Endothelial cell of umbilical vein (primary cell): ENCODE measurements around the gene ADARB2. TPM values are rescaled to one million over a fixed set of nuclear protein-coding genes. Genes with fewer than 3 reads are reported as not detected.

Experiments used
- BruUV-seq: library from RNA; stranded (reverse); fragments of 400-500 nt; replicated peaks from 2 replicates; lab custom pipeline; 2021; lab: Mats Ljungman, UMichigan
- CTCF ChIA-PET: fragments of 300-600, 350-600 bp; sonication (Branson Sonifier 250); formaldehyde crosslinking; loops from one replicate; lab custom pipeline; 2021; ENCODE audit warnings: antibody characterized with exemption, inconsistent platforms; lab: Charles Lee
- POLR2A ChIA-PET: fragments of 300-600, 350-600 bp; sonication (Branson Sonifier 250); formaldehyde crosslinking; loops from one replicate; lab custom pipeline; 2021; ENCODE audit warnings: antibody characterized with exemption, inconsistent platforms; lab: Charles Lee
- DNase-seq: peaks from one replicate; pipeline ENCODE4 v3.0.0-alpha.2; 2011; ENCODE audit warnings: low read depth, low spot score
- FAIRE-seq: peaks from 2 replicates; lab custom pipeline; 2011; peaks lifted over from hg19 to GRCh38; lab: Jason Lieb, UNC
- H2AFZ ChIP-seq: 2 replicates; pipeline ENCODE4 v1.6.0; 2012; ENCODE audit warnings: low read depth, low read length, control low read depth, inconsistent platforms
- H3K27ac ChIP-seq: 2 replicates; pipeline ENCODE4 v1.5.1; 2011; ENCODE audit warnings: low read depth, mild to moderate bottlenecking, control low read depth, low read length, moderate library complexity; ENCODE audit not compliant: insufficient read depth
- H3K27me3 ChIP-seq, 2 experiments: 2 replicates each; pipeline versions ENCODE4 v1.6.0 to v1.6.1; 2011; ENCODE audit warnings: low read length in 2 of 2, mixed read lengths in 1 of 2; ENCODE audit not compliant: control insufficient read depth in 2 of 2, insufficient read depth in 2 of 2
- H3K36me3 ChIP-seq, 2 experiments: 2 replicates in 1 of 2; 3 replicates in 1 of 2; pipeline ENCODE4 v1.5.1; 2011; ENCODE audit warnings: low read length in 2 of 2, mild to moderate bottlenecking in 1 of 2, moderate library complexity in 1 of 2; ENCODE audit not compliant: control insufficient read depth in 2 of 2, insufficient read depth in 2 of 2; ENCODE audit errors: extremely low read depth in 1 of 2
- H3K4me1 ChIP-seq: 3 replicates; pipeline ENCODE4 v1.5.1; 2011; ENCODE audit warnings: mild to moderate bottlenecking, low read length; ENCODE audit not compliant: control insufficient read depth, insufficient read depth; ENCODE audit errors: extremely low read depth
- H3K4me2 ChIP-seq: 2 replicates; pipeline ENCODE4 v1.6.1; 2011; ENCODE audit warnings: low read length, control low read depth, mixed read lengths; ENCODE audit not compliant: insufficient read depth
- H3K4me3 ChIP-seq, 3 experiments: fragments of 200-600 bp in 1 of 3; sonication (generic), shearing (Covaris generic) in 1 of 3; replicated peaks in 1 of 3; 2 replicates each; pipeline ENCODE4 v1.5.1; 2011 to 2016; ENCODE audit warnings: control low read depth in 3 of 3, low read length in 3 of 3, mild to moderate bottlenecking in 2 of 3, inconsistent platforms in 1 of 3, low read depth in 1 of 3, moderate library complexity in 1 of 3; ENCODE audit not compliant: insufficient read depth in 1 of 3
- H3K79me2 ChIP-seq: 2 replicates; pipeline ENCODE4 v1.6.0; 2012; ENCODE audit warnings: low read length, inconsistent platforms; ENCODE audit not compliant: control insufficient read depth, insufficient read depth
- H3K9ac ChIP-seq: replicated peaks from 2 replicates; pipeline ENCODE3; 2011; ENCODE audit warnings: low read length, control low read depth; ENCODE audit not compliant: insufficient read depth; ENCODE audit errors: extremely low read depth
- H3K9me1 ChIP-seq: replicated peaks from 3 replicates; pipeline ENCODE4 v1.6.0; 2011; ENCODE audit warnings: mild to moderate bottlenecking, low read length; ENCODE audit not compliant: control insufficient read depth, insufficient read depth; ENCODE audit errors: extremely low read depth
- H3K9me3 ChIP-seq: replicated peaks from 2 replicates; pipeline ENCODE4 v1.5.1; 2012; ENCODE audit warnings: low read length, inconsistent platforms; ENCODE audit not compliant: control insufficient read depth, insufficient read depth
- H4K20me1 ChIP-seq: replicated peaks from 2 replicates; pipeline ENCODE3; 2011; ENCODE audit warnings: mild to moderate bottlenecking, low read length; ENCODE audit not compliant: control insufficient read depth, insufficient read depth; ENCODE audit errors: extremely low read depth
- CTCF ChIP-seq, 2 donors: IDR thresholded peaks; 1 replicate in 1 of 2; 2 replicates in 1 of 2; pipeline ENCODE4 v1.5.1; 2011; ENCODE audit warnings: low read length in 2 of 2, mild to moderate bottlenecking in 2 of 2, moderate library complexity in 2 of 2, control low read depth in 1 of 2, inconsistent platforms in 1 of 2, low read depth in 1 of 2; ENCODE audit not compliant: insufficient read depth in 1 of 2; ENCODE audit errors: extremely low read depth in 1 of 2
- EZH2 ChIP-seq: IDR thresholded peaks from 2 replicates; pipeline ENCODE4 v1.6.1; 2012; ENCODE audit warnings: borderline replicate concordance, low read depth, mild to moderate bottlenecking, moderate library complexity, low read length, inconsistent platforms; ENCODE audit not compliant: severe bottlenecking
- FOS ChIP-seq: IDR thresholded peaks from 2 replicates; pipeline ENCODE4 v1.6.1; 2011; ENCODE audit warnings: mild to moderate bottlenecking, low read length, moderate library complexity, borderline replicate concordance; ENCODE audit not compliant: insufficient read depth
- GATA2 ChIP-seq: IDR thresholded peaks from 2 replicates; pipeline ENCODE4 v1.7.0; 2011; ENCODE audit warnings: low read depth, mild to moderate bottlenecking, moderate library complexity, mixed read lengths, low read length; ENCODE audit not compliant: insufficient read length, insufficient read depth
- JUN ChIP-seq: IDR thresholded peaks from 2 replicates; pipeline ENCODE4 v1.6.1; 2011; ENCODE audit warnings: borderline replicate concordance, low read depth; ENCODE audit not compliant: insufficient read length, insufficient read depth
- MAX ChIP-seq: IDR thresholded peaks from 2 replicates; pipeline ENCODE4 v1.6.1; 2011; ENCODE audit not compliant: insufficient read depth, insufficient read length
- MYC ChIP-seq: IDR thresholded peaks from one replicate; pipeline ENCODE4 v1.6.1; 2011; ENCODE audit warnings: mild to moderate bottlenecking, low read depth, low read length
- POLR2AphosphoS5 ChIP-seq: IDR thresholded peaks from 2 replicates; pipeline ENCODE4 v1.6.1; 2012; ENCODE audit warnings: low read depth, mild to moderate bottlenecking, control low read depth, low read length, moderate library complexity; ENCODE audit not compliant: insufficient read depth
- dilution Hi-C: fragments of 300-500 bp; cut with MboI; formaldehyde crosslinking; loops from one replicate; pipeline ENCODE4 v1.15.0; 2019; ENCODE audit warnings: low sequenced_read_pairs; ENCODE audit not compliant: extremely low pct_ligation_motif_present
- intact Hi-C: fragments of 100-400 bp; cut with micrococcal nuclease; formaldehyde crosslinking; loops from one replicate; pipeline ENCODE4 v1.10.0; 2022
- polyA plus RNA-seq, 4 experiments: library from polyadenylated mRNA; depleted of rRNA in 3 of 4; stranded (reverse) in 3 of 4; unstranded in 1 of 4; fragments of >200 nt; gene quantifications; 2 replicates each; pipeline versions ENCODE4 v1.2.1 to v1.2.3, GENCODE V29; 2011 to 2012; ENCODE audit warnings: missing spikeins in 1 of 4
- total RNA-seq: library from RNA; stranded (reverse); gene quantifications from 2 replicates; pipeline ENCODE4 v1.2.3, GENCODE V29; 2021

ADARB2 gene
- total and polyA plus RNA-seq, 2 donors (not counting 3 experiments of a cell fraction or from before 2014, with no cell fraction given): not detected

- Histone ChIP-seq H4K20me1 (no peaks in the 10 kb centered on the region), H3K9ac (no peak overlapping the region), H3K4me2 (no peak overlapping the region), H3K27me3 (no peaks in the 10 kb centered on the region), H3K27ac (no peak overlapping the region), H3K79me2 (no peaks in the 10 kb centered on the region), H3K4me1 (no peaks in the 10 kb centered on the region), H3K9me3 (peaks cover 18% of the 10 kb centered on the region), H3K9me1 (no peaks in the 10 kb centered on the region), H3K4me3 (no peak overlapping the region), H2AFZ (no peak overlapping the region), H3K36me3 (no peaks in the 10 kb centered on the region)
- TF ChIP-seq MYC (no peak), FOS (no peak), MAX (no peak), POLR2AphosphoS5 (no peak), JUN (no peak), EZH2 (no peak), CTCF (IDR thresholded peaks at IDR 0.05; ENCODE audit: extremely low read depth in 1 of 2, insufficient read depth in 1 of 2, low read depth in 1 of 2, low read length in 2 of 2) (no peak), GATA2 (no peak)
- CTCF ChIA-PET: no interaction called here
- no peak for DNase-seq
- dilution Hi-C loops (no loop called here), intact Hi-C loops (no loop called here)
- FAIRE-seq: no peak
- BruUV-seq: no TSS peak
- POLR2A ChIA-PET: no interaction called here
Observed at GRCh38 chr10:1517684-1518083, 219.6 kb downstream of the ADARB2 start.
